Loucy (cell line): Measurements from ENCODE around the gene CTSL.

ENCODE experiments used
- H2AFZ ChIP-seq: fragments of 200-600 bp; sonication (generic); 2 replicates; pipeline ENCODE4 v1.6.0; 2016; ENCODE audit warnings: antibody characterized with exemption, mild to moderate bottlenecking, low read length, moderate library complexity
- H3F3A ChIP-seq: fragments of 200-600 bp; 2 replicates; pipeline ENCODE4 v1.6.0; 2016; ENCODE audit warnings: antibody characterized with exemption, low read depth, mild to moderate bottlenecking
- H3K27me3 ChIP-seq: fragments of 200-600 bp; sonication (generic); 2 replicates; pipeline ENCODE4 v1.6.1; 2014; ENCODE audit warnings: low read length, mild to moderate bottlenecking; ENCODE audit not compliant: insufficient read depth, poor library complexity, severe bottlenecking
- H3K36me3 ChIP-seq: fragments of 200-600 bp; sonication (generic); 2 replicates; pipeline ENCODE4 v1.6.1; 2016; ENCODE audit warnings: low read length; ENCODE audit not compliant: insufficient read depth
- H3K4me1 ChIP-seq: fragments of 200-600 bp; sonication (generic); 2 replicates; pipeline ENCODE4 v1.5.1; 2014; ENCODE audit warnings: low read length, mild to moderate bottlenecking; ENCODE audit not compliant: insufficient read depth, poor library complexity, severe bottlenecking
- H3K4me2 ChIP-seq: fragments of 200-600 bp; sonication (generic); 2 replicates; pipeline ENCODE4 v1.6.0; 2014; ENCODE audit warnings: antibody characterized with exemption, low read length, low read depth, mild to moderate bottlenecking; ENCODE audit not compliant: poor library complexity, severe bottlenecking
- H3K4me3 ChIP-seq: fragments of 200-600 bp; sonication (generic); 2 replicates; pipeline ENCODE4 v1.5.1; 2014; ENCODE audit warnings: low read length, mild to moderate bottlenecking, mixed read lengths; ENCODE audit not compliant: poor library complexity, severe bottlenecking
- H3K79me2 ChIP-seq: fragments of 200-600 bp; sonication (generic); 2 replicates; pipeline ENCODE4 v1.6.1; 2014; ENCODE audit warnings: low read length; ENCODE audit not compliant: insufficient read depth
- H3K9ac ChIP-seq: fragments of 200-600 bp; sonication (generic); 2 replicates; pipeline ENCODE4 v1.6.0; 2014; ENCODE audit warnings: mild to moderate bottlenecking, low read depth, low read length, moderate library complexity; ENCODE audit not compliant: poor library complexity, severe bottlenecking
- H3K9me2 ChIP-seq: fragments of 200-600 bp; sonication (generic); replicated peaks from 2 replicates; pipeline ENCODE4 v1.6.1; 2016; ENCODE audit warnings: low read depth, low read length, mixed read lengths
- H3K9me3 ChIP-seq: fragments of 200-600 bp; sonication (generic); 2 replicates; pipeline ENCODE4 v1.6.1; 2014; ENCODE audit warnings: mild to moderate bottlenecking, antibody characterized with exemption, low read length, low read depth; ENCODE audit not compliant: insufficient read depth
- H4K20me1 ChIP-seq: fragments of 200-600 bp; sonication (generic); 2 replicates; pipeline ENCODE4 v1.6.0; 2014; ENCODE audit warnings: antibody characterized with exemption, low read length, mild to moderate bottlenecking; ENCODE audit not compliant: insufficient read depth, poor library complexity, severe bottlenecking
- CTCF ChIP-seq: fragments of 200-600 bp; sonication (generic); conservative IDR thresholded peaks from 2 replicates; pipeline ENCODE4 v1.5.1; 2014; ENCODE audit warnings: mild to moderate bottlenecking, antibody characterized with exemption, low read length
- EZH2phosphoT487 ChIP-seq: fragments of 200-600 bp; IDR thresholded peaks from 2 replicates; pipeline ENCODE4 v1.6.1; 2018; ENCODE audit warnings: antibody characterized with exemption, mild to moderate bottlenecking, moderate library complexity, borderline replicate concordance

Gene CTSL

GRCh38 chr9:87750726-87751125 lies 24.8 kb downstream of the CTSL start:
- Histone ChIP-seq H3K4me3 (no peak overlapping the region), H3K4me2 (no peak overlapping the region), H3K27me3 (no peaks in the 10 kb centered on the region), H3K79me2 (no peaks in the 10 kb centered on the region), H2AFZ (no peak overlapping the region), H3K9ac (no peak overlapping the region), H3K9me3 (no peaks in the 10 kb centered on the region), H4K20me1 (no peaks in the 10 kb centered on the region), H3K9me2 (no peaks in the 10 kb centered on the region), H3K36me3 (no peaks in the 10 kb centered on the region), H3F3A (no peaks in the 10 kb centered on the region), H3K4me1 (no peaks in the 10 kb centered on the region)
- TF ChIP-seq CTCF (no peak), EZH2phosphoT487 (no peak)

- no peaks in the 10 kb centered on the region for H3K4me1 ChIP-seq
- no peaks in the 10 kb centered on the region for H3K79me2 ChIP-seq
- no peaks in the 10 kb centered on the region for H3K9me3 ChIP-seq
- no peaks in the 10 kb centered on the region for H4K20me1 ChIP-seq
- no peak overlapping the region for H2AFZ ChIP-seq
- H3K27me3 ChIP-seq, result no peaks in the 10 kb centered on the region
- H3K4me2 ChIP-seq, result no peak overlapping the region
- no peaks in the 10 kb centered on the region for H3K9me2 ChIP-seq
- H3K4me3 ChIP-seq, result no peak overlapping the region
- no peaks in the 10 kb centered on the region for H3F3A ChIP-seq
- no peak overlapping the region for H3K9ac ChIP-seq
- no peaks in the 10 kb centered on the region for H3K36me3 ChIP-seq
- TF ChIP-seq CTCF (no peak), EZH2phosphoT487 (no peak)
These were observed 25.5 kb downstream of the CTSL start for GRCh38 chr9:87751423-87751822.

GRCh38 chr9:87751868-87752267 lies 25.9 kb downstream of the CTSL start:
- Histone ChIP-seq H4K20me1 (no peaks in the 10 kb centered on the region), H3K36me3 (no peaks in the 10 kb centered on the region), H2AFZ (no peak overlapping the region), H3K4me1 (no peaks in the 10 kb centered on the region), H3K79me2 (no peaks in the 10 kb centered on the region), H3K9ac (no peak overlapping the region), H3K9me3 (no peaks in the 10 kb centered on the region), H3K4me2 (no peak overlapping the region), H3K27me3 (no peaks in the 10 kb centered on the region), H3K9me2 (no peaks in the 10 kb centered on the region), H3K4me3 (no peak overlapping the region), H3F3A (no peaks in the 10 kb centered on the region)
- TF ChIP-seq EZH2phosphoT487 (no peak), CTCF (no peak)
